Glutamatergic neuron (in vitro differentiated cells): ENCODE data around the gene MS4A4A. TPM values are rescaled to one million over a fixed set of nuclear protein-coding genes. Genes with fewer than 3 reads are reported as not detected.
"Not testable (repeated sequence)": the region's sequence is repeated elsewhere in the genome, so short reads cannot be mapped to it uniquely, and the experiment has no call there.

Experiments
- DNase-seq: peaks from one replicate; pipeline ENCODE4 v3.0.0; 2022
- H3K27ac Mint-ChIP-seq: one replicate; pipeline ENCODE4 v1.8.0; 2020; ENCODE audit warnings: mild to moderate bottlenecking, mixed read lengths, inconsistent platforms; ENCODE audit not compliant: unreplicated experiment
- H3K27me3 Mint-ChIP-seq: one replicate; pipeline ENCODE4 v1.8.0; 2020; ENCODE audit warnings: mild to moderate bottlenecking, moderate library complexity, mixed read lengths, inconsistent platforms; ENCODE audit not compliant: unreplicated experiment
- H3K36me3 Mint-ChIP-seq: one replicate; pipeline ENCODE4 v1.8.0; 2020; ENCODE audit warnings: mild to moderate bottlenecking, mixed read lengths, inconsistent platforms; ENCODE audit not compliant: unreplicated experiment
- H3K4me1 Mint-ChIP-seq: one replicate; pipeline ENCODE4 v1.8.0; 2020; ENCODE audit warnings: mild to moderate bottlenecking, low read depth, mixed read lengths, inconsistent platforms; ENCODE audit not compliant: unreplicated experiment
- H3K4me3 Mint-ChIP-seq: one replicate; pipeline ENCODE4 v1.8.0; 2020; ENCODE audit warnings: mild to moderate bottlenecking, mixed read lengths, inconsistent platforms; ENCODE audit not compliant: unreplicated experiment
- H3K9me3 Mint-ChIP-seq: one replicate; pipeline ENCODE4 v1.8.0; 2020; ENCODE audit warnings: mild to moderate bottlenecking, moderate library complexity, mixed read lengths, inconsistent platforms; ENCODE audit not compliant: unreplicated experiment
- total RNA-seq: library from RNA; stranded (reverse); fragmentation: NEBNext Ultra II Directional; extraction: Animal tissue kit (Norgen Biotek cat#: 25700); gene quantifications from one replicate; pipeline ENCODE4 v1.2.1, GENCODE V29; 2021; ENCODE audit not compliant: unreplicated experiment
- TF ChIP-seq, protein P1 (sequence below): fragments of 200-600 bp; sonication (generic); IDR thresholded peaks from one replicate; pipeline ENCODE4 v1.5.0; 2021; ENCODE audit not compliant: partially characterized antibody, unreplicated experiment

Gene MS4A4A
- total RNA-seq, 1 donor from 2014 or later = not detected

DNA sequence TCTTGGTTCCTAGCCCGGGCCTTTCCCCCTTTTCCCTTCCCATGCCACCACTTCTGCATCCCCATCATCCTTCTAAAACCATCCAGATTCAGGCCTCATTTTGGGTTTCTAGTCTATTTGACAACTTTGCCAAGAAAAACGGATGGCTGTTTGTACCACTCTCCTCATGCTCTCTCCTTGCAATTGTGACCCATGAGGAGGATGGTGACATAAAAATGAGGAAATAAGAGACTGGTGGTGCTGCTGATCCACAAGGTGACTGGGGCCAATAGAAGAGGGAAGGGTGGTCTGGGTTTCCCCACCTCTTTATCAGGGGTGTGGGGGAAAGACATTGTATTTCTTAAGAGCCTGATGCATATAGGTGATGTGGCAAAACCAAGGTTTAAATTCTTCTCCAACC lies 1.0 kb downstream of the MS4A4A start:
- no peak overlapping the region for H3K27ac Mint-ChIP-seq
- no peak overlapping the region for H3K4me3 Mint-ChIP-seq
- H3K4me1 Mint-ChIP-seq = no peaks in the 10 kb centered on the region
- no peaks in the 10 kb centered on the region for H3K36me3 Mint-ChIP-seq
- TF ChIP-seq, protein P1, sequence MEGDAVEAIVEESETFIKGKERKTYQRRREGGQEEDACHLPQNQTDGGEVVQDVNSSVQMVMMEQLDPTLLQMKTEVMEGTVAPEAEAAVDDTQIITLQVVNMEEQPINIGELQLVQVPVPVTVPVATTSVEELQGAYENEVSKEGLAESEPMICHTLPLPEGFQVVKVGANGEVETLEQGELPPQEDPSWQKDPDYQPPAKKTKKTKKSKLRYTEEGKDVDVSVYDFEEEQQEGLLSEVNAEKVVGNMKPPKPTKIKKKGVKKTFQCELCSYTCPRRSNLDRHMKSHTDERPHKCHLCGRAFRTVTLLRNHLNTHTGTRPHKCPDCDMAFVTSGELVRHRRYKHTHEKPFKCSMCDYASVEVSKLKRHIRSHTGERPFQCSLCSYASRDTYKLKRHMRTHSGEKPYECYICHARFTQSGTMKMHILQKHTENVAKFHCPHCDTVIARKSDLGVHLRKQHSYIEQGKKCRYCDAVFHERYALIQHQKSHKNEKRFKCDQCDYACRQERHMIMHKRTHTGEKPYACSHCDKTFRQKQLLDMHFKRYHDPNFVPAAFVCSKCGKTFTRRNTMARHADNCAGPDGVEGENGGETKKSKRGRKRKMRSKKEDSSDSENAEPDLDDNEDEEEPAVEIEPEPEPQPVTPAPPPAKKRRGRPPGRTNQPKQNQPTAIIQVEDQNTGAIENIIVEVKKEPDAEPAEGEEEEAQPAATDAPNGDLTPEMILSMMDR = no peak
- no peak for DNase-seq
- no peaks in the 10 kb centered on the region for H3K27me3 Mint-ChIP-seq
- H3K9me3 Mint-ChIP-seq = peaks cover 4% of the 10 kb centered on the region

DNA sequence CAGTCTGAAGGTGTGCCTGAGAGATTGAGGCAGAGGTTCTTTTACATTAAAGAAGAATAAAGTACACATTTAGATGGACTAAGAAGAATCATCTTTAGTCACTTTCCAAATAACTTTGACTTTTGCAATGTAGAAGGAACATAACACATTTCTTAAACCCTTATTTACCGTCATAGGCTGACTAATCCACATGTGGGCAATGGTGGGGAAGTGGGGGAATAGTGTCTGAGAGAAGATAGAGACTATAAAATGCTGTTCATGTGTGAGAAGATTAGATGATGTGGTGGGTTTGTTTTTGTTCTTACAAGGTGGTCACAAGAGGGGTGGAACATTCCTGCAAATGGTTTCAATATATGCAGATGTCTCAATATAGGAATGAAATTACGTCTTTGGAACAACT lies 1.8 kb downstream of the MS4A4A start:
- TF ChIP-seq, protein P1 = no peak
- no peaks in the 10 kb centered on the region for H3K36me3 Mint-ChIP-seq
- no peak for DNase-seq
- H3K4me1 Mint-ChIP-seq = no peaks in the 10 kb centered on the region
- no peaks in the 10 kb centered on the region for H3K27me3 Mint-ChIP-seq
- peaks cover 4% of the 10 kb centered on the region for H3K9me3 Mint-ChIP-seq
- H3K27ac Mint-ChIP-seq = no peak overlapping the region
- no peak overlapping the region for H3K4me3 Mint-ChIP-seq

DNA sequence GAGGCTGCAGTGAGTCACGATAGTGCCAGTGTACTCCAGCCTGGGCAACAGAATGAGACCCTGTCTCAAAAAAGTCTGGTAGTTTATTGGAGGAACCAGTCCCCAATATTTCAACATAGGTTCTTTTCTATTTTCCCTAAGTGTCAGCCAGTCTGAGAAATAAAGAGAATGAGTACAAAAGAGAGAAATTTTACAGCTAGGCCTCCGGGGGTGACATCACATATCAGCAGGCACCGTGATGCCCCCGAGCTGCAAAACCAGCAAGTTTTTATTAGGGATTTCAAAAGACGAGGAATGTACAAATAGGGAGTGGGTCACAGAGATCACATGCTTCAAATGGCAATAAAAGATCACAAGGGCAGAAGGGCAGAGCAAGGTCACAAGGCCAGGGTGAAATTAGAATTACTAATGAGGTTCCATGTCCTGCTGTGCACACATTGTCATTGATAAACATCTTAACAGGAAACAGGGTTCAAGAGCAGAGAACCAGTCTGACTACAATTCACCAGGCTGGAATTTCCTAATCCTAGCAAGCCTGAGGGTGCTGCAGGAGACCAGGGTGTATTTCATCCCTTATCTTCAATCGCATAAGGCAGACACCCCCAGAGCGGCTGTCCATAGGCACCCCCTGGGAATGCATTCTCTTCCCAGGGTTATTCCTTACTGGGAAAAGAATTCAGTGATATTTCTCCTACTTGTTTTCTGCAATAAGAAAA lies 5.1 kb downstream of the MS4A4A start:
- not testable (repeated sequence) for H3K4me1 Mint-ChIP-seq, H3K27me3 Mint-ChIP-seq, H3K27ac Mint-ChIP-seq, DNase-seq, H3K36me3 Mint-ChIP-seq, H3K4me3 Mint-ChIP-seq, H3K9me3 Mint-ChIP-seq

DNA sequence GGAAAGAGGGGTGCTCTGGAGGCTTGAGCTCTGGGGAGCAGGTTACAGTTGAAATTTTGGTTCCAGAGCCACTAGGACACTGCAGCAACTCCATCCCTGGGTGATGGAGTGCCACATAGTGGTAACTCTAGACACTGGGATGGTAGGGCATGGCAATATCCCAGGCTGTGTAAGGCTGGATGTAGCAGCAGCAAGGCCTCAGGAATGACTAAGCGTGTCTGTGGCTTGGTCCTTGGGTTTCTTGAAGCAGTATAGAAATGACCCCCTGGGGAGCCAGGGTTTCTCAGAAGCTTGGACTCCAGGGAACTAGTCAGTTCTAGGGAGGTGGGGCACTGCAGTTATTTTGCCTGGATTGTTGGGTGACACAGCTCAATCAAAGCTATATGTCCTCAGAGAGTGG lies 8.1 kb downstream of the MS4A4A start:
- Mint-ChIP-seq H3K4me1 (no peaks in the 10 kb centered on the region), H3K9me3 (peaks cover 2% of the 10 kb centered on the region), H3K27ac (no peak overlapping the region), H3K4me3 (no peak overlapping the region), H3K27me3 (no peaks in the 10 kb centered on the region), H3K36me3 (no peaks in the 10 kb centered on the region)
- TF ChIP-seq, protein P1 = no peak
- DNase-seq = no peak

DNA sequence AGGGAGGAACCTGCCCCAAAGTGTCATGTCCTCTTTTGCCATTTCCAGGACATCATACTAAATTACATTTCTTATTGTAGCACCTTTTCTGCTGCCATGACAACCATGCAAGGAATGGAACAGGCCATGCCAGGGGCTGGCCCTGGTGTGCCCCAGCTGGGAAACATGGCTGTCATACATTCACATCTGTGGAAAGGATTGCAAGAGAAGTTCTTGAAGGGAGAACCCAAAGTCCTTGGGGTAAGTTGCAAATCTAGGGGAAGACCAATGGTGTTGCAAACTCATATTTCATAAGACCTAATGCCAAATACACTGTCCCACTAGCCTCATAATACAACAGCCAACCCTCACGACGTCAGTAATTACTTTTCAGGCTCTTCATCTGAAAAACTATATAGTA lies 11.7 kb downstream of the MS4A4A start:
- no peak for DNase-seq

More for the DNA sequence above, 11.7 kb downstream of the MS4A4A start:
- H3K27me3 Mint-ChIP-seq = no peaks in the 10 kb centered on the region
- no peak overlapping the region for H3K27ac Mint-ChIP-seq
- no peaks in the 10 kb centered on the region for H3K36me3 Mint-ChIP-seq
- no peaks in the 10 kb centered on the region for H3K9me3 Mint-ChIP-seq
- no peaks in the 10 kb centered on the region for H3K4me1 Mint-ChIP-seq
- no peak overlapping the region for H3K4me3 Mint-ChIP-seq
- TF ChIP-seq, protein P1 = no peak
